Stimulated activated naive CD8-positive, alpha-beta T cell treated with anti-CD3 and anti-CD28 coated beads, Interleukin-15, amount 100 ng/mL, for 72 hours (primary cell): Measurements from ENCODE around the gene ACAA1.

Experiments used
- ATAC-seq: fragments of 150-1000 bp; cut with Tn5 transposase; 2 replicates; pipeline ENCODE4 v1.10.0; 2021; ENCODE audit warnings: mild to moderate bottlenecking, moderate library complexity
- DNase-seq, 2 donors: peaks; one replicate each; pipeline ENCODE4 v3.0.0; 2021 to 2022
- H3K27ac Mint-ChIP-seq, 2 donors: one replicate each; pipeline ENCODE4 v1.8.0; 2022; ENCODE audit warnings: mild to moderate bottlenecking in 2 of 2, mixed read lengths in 2 of 2, moderate library complexity in 2 of 2
- H3K27me3 Mint-ChIP-seq: one replicate; pipeline ENCODE4 v1.8.0; 2022; ENCODE audit warnings: mixed read lengths
- H3K4me1 Mint-ChIP-seq: one replicate; pipeline ENCODE4 v1.8.0; 2022; ENCODE audit warnings: mild to moderate bottlenecking, mixed read lengths
- H3K4me3 Mint-ChIP-seq, 2 donors: one replicate each; pipeline ENCODE4 v1.8.0; 2022; ENCODE audit warnings: mild to moderate bottlenecking in 2 of 2, mixed read lengths in 2 of 2, moderate library complexity in 1 of 2
- H3K9me3 Mint-ChIP-seq, 2 donors: one replicate each; pipeline ENCODE4 v1.8.0; 2022; ENCODE audit warnings: mixed read lengths in 2 of 2

The ACAA1 gene

DNA sequence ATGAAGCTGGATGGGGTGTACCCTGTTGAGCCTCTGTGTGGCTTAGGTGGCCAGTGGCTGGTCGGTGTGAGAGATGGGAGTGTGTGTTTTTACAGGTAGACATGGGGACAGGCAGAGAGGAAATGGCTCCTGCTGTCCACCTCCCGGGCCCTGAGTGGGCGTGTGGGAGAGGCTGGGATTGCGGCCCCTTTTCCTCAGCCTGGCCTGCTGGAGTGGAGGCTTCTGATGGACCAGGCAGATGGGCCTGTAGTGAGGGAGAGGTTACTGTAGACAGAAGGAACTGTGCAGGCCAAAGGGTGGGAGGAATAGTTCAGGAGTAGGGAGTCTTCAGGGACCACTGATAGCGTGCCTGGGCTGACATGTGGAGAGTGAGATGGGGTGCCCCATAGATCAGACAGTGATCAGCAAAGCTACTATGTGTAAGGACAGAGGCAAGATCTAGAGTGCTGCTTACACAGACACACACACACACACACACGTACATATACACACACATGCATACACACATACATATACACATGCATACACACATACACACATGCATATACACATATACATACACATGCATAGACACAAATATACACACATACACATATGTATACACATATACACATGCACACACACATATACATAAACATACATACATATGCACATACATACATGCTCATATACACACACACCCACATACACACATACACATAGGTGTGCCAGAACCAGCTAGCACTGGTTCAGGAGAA, 26.4 kb downstream of the ACAA1 start:
- ATAC-seq (no peak), DNase-seq (no peak)
- Mint-ChIP-seq H3K27ac (no peak overlapping the region), H3K9me3 (peaks cover 4 to 5% of the 10 kb centered on the region in 2 donors), H3K4me1 (peaks cover 6% of the 10 kb centered on the region), H3K4me3 (no peak overlapping the region), H3K27me3 (no peaks in the 10 kb centered on the region)

DNA sequence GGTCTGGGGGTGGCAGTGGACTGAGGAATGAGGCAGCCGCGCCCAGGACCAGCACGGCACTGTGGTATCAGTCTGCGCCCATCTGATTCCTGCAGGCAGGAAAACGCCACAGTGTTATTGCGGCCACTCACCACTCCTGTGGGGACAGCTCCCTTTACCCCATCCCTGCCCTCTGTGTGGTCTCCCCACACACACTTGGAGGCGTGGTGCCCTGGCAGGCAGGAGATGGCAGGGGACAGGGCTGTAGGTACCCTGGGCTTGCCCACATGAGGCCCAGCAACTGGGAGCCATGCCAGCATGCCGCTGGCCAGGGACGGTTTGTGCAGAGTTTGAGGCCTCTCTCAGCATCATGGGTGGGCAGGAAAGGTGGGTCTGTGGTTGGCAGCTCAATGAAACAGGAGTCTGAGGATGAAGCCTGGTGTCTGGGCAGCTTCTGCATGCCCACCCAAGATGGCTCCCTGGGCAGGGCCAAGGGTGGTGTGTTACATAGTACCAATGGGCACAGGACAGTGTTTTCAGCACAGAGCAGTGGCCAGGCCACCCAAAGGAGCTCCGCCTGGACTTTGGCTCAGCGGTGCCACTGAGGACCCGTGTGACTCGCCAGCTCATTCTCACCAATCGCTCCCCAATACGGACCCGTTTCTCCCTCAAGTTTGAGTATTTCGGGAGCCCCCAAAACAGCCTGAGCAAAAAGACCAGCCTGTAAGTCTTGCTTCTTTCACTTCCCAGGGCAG, 27.2 kb downstream of the ACAA1 start:
- Mint-ChIP-seq H3K4me1 (no peaks in the 10 kb centered on the region), H3K4me3 (no peak overlapping the region), H3K9me3 (peaks cover 9 to 13% of the 10 kb centered on the region in 2 donors), H3K27ac (no peak overlapping the region), H3K27me3 (no peaks in the 10 kb centered on the region)
- ATAC-seq (no peak), DNase-seq (no peak)

DNA sequence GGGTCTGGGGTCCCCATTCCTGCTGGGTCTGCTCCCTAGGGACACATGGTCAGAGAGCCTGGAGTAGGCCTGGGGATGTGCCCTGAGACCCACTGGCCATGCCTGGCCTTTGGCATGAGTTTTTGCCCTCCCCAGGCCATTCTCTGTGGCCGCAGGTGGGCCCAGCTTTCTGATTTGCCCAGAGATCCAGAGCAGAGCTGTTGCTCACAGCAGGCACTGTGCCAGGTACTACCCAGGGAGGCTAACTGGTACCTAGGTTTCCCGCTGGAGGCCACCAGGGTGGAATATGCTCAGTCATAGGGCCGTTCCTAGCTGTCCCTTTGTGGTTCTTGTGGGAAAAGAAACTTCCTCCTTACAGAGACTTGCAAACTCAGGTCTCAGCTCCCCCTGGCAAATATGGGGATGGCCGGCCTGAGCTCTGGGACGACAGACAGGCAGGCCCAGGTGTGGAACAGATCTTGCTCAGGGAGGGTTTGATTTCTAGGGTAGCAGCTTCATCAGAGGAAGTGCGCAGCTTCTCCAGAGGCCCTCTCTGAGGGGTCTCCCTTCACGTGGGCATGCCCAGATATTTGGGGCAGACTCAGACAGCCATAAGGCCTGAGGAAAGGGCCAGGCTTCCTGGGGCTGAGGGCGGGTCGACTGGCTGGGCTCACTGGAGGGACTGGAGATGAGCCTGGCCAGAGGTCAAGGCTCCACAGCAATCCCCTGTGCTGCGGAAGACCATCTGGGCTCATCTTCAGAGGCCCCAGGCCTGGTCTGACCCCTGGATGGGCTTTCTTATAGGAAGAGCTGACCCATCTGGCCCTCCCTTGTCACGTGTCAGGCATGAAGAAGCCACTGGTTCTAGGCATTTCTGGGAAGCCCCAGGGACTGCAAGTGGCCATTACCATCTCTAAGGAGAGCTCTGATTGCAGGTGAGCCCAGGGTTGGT, 28.0 kb downstream of the ACAA1 start:
- Mint-ChIP-seq H3K9me3 (peaks cover 9 to 14% of the 10 kb centered on the region in 2 donors), H3K27ac (peak overlapping the region in 1 of 2 donors; percentile 93), H3K4me3 (no peak overlapping the region), H3K4me1 (no peaks in the 10 kb centered on the region), H3K27me3 (no peaks in the 10 kb centered on the region)
- ATAC-seq (no peak), DNase-seq (no peak)

DNA sequence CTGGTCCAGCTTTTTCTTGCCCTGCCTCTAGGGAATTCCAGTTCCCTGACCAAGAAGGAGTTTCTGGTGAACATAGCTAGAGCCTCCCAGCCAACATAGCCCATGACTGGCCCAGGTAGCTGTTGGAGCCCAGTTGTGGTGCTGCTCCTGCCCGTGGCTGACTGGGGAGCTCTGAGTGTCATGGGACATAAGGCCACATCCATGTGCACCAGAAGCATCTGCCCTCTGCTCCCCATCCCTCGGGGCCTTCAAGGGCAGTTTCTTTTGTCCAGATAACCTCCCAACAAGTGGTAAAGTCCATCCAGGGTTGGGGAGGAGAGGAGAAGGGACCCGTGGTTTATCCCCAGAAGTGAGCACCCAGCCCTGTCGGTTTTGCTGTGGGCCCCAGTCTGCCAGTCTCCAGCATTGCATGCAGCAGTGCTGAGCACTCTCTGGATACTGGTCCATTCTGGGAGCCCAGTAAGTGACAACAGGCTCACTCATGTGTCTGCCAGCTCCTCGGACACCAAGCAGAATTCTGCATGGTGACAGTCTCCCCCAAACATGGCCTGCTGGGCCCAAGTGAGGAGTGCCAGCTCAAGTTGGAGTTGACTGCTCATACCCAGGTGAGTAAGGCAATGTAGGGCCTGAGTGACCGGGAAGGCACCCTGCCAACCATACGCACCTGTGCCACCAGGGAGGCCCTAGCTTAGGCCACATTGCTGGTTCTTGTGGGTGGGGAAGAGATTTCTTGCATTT, 28.8 kb downstream of the ACAA1 start:
- DNase-seq (no peak), ATAC-seq (no peak)
- Mint-ChIP-seq H3K4me1 (no peaks in the 10 kb centered on the region), H3K4me3 (no peak overlapping the region), H3K27me3 (no peaks in the 10 kb centered on the region), H3K9me3 (peaks cover 9 to 14% of the 10 kb centered on the region in 2 donors), H3K27ac (peak overlapping the region in 1 of 2 donors; percentile 93)

DNA sequence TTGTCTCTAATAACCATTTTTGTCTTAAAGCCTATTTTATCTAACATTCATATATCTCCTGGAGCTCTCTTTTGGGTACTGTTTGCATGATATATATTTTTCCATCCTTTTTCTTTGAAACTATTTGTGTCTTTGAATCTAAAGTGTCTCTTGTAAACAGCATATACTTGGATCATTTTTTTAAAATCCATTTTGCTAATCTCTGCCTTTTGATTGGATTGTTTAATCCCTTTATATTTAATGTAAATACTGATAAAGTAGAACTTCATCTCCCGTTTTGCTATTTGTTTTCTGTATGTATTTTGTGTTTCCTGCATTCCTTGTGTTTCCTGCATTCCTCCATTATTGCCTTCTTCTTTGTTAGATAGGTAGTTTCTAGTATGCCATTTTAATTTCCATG, 31.4 kb downstream of the ACAA1 start:
- Mint-ChIP-seq H3K9me3 (peaks cover 9 to 14% of the 10 kb centered on the region in 2 donors), H3K27ac (no peak overlapping the region), H3K27me3 (no peaks in the 10 kb centered on the region), H3K4me1 (no peaks in the 10 kb centered on the region), H3K4me3 (no peak overlapping the region)
- DNase-seq, result no peak
- ATAC-seq, result no peak

DNA sequence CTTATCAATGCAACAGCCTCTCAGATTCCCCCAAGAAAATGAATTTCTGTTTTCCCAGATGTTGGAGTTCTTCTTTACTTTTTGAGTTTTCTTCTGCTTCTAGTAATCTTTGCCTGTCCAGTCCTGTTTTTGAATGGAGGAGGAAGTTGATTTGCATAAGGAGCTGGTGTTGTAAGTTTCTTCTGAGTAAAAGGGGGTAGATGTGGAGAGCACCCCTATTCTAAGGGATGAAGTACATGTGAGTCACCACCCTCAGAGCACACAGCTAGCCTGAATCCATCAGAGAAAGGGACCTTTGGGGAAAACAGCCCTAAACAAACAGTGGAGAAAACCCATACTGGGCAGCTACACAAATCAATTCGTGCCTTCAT, 34.5 kb downstream of the ACAA1 start:
- H3K4me3 Mint-ChIP-seq, result no peak overlapping the region
- no peaks in the 10 kb centered on the region for H3K27me3 Mint-ChIP-seq
- no peaks in the 10 kb centered on the region for H3K4me1 Mint-ChIP-seq
- peaks cover 9 to 14% of the 10 kb centered on the region in 2 donors for H3K9me3 Mint-ChIP-seq
- ATAC-seq (no peak), DNase-seq (no peak)
- no peak overlapping the region for H3K27ac Mint-ChIP-seq

DNA sequence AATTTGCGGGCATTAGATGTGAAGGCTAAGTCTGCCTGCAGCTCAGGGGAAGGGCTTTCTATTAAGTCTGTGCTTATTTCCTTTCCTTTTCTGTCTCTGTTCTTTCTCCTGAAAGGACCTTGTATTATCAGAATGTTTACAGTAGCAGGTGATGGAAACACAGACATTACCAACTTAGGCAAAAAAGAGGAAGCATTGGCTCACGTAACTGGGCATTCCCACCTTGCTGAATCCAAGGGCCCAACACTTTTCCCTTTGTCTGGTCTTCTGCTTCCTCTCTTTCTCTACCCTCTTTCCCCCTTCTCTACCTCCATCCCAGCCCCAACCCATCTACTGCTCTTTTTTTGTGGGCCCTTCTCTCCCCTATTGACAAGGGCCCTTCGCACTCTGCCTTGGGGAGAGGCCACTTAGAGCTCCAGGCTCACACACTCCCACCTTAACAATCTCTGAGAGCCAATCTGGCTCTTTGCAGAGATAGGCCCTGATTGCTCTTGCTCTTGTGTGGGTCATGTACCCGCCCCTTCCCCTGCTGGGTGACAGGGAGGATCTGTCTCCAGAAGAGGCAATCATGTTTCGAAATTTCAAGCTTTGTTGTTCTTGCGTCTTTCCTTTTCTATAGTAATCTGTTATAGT, 35.0 kb downstream of the ACAA1 start:
- no peak for ATAC-seq
- H3K27ac Mint-ChIP-seq, result no peak overlapping the region

DNA sequence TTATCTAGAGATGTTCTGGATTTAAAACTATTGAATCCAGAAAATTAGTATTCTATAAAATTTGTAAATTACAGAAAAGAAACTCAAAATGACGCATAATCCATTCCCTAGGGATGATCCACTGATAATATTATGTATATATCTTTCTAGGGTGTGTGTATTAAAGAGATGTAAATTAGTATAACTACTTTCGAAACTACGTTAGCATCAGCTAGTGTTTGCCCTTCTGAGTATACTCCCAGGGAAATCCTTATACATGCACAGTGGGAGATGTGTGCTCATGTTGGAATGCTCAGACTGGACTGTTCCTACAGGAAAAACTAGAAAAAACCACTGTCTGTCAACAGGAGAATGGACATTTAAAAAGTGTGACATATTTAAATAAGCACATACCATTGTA, 36.4 kb downstream of the ACAA1 start:
- ATAC-seq (no peak), DNase-seq (no peak)
- H3K27ac Mint-ChIP-seq, result no peak overlapping the region
- peaks cover 5 to 9% of the 10 kb centered on the region in 2 donors for H3K9me3 Mint-ChIP-seq
- no peaks in the 10 kb centered on the region for H3K4me1 Mint-ChIP-seq
- H3K27me3 Mint-ChIP-seq, result no peaks in the 10 kb centered on the region
- H3K4me3 Mint-ChIP-seq, result no peak overlapping the region

More for the DNA sequence above, 35.0 kb downstream of the ACAA1 start:
- Mint-ChIP-seq H3K4me3 (no peak overlapping the region), H3K4me1 (no peaks in the 10 kb centered on the region), H3K9me3 (peaks cover 9 to 14% of the 10 kb centered on the region in 2 donors), H3K27me3 (no peaks in the 10 kb centered on the region)
- no peak for DNase-seq

DNA sequence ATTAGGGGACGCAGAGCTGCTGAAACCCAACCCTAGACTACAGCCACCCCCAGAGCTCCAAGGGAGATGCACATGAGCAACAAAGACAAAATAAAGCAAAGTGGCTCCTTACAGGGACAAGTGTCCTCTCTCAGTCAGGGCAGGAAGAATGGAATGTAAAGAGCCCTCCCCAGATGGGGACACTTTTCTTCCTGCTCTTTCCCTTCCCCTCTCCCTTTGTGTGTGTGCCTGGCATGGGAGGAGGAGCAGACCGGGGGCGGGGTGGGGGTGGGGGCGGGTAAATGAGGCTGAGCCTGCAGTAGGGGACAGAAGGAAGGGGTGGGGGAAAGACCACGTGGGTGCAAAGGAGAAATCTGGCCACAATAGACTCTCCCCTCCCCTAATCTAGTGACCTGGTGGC, 37.4 kb downstream of the ACAA1 start:
- H3K4me1 Mint-ChIP-seq, result no peaks in the 10 kb centered on the region
- no peaks in the 10 kb centered on the region for H3K27me3 Mint-ChIP-seq
- no peaks in the 10 kb centered on the region for H3K9me3 Mint-ChIP-seq
- peak overlapping the region in 1 of 2 donors; percentile 3 for H3K27ac Mint-ChIP-seq
- ATAC-seq (no peak), DNase-seq (no peak)
- no peak overlapping the region for H3K4me3 Mint-ChIP-seq

DNA sequence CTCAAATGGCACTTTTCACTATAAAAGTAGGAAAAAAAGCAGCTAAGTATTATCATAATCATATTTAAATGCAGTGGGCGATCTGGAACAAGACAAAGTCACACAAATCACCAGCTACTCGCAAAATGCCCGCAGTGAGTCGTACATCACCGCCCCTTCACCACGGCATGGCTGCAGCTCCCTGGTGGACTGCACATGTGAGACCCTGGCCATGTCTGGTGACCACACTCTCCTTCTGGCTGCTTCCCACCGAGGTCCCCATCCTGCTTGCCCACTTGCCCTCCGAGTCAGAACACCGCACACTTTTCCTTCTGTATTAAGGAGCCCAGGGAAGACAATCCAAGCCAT, 38.6 kb downstream of the ACAA1 start:
- H3K4me3 Mint-ChIP-seq, result no peak overlapping the region
- H3K4me1 Mint-ChIP-seq, result no peaks in the 10 kb centered on the region
- no peak overlapping the region for H3K27ac Mint-ChIP-seq
- H3K9me3 Mint-ChIP-seq, result no peaks in the 10 kb centered on the region
- no peak for ATAC-seq
- no peaks in the 10 kb centered on the region for H3K27me3 Mint-ChIP-seq
- no peak for DNase-seq

DNA sequence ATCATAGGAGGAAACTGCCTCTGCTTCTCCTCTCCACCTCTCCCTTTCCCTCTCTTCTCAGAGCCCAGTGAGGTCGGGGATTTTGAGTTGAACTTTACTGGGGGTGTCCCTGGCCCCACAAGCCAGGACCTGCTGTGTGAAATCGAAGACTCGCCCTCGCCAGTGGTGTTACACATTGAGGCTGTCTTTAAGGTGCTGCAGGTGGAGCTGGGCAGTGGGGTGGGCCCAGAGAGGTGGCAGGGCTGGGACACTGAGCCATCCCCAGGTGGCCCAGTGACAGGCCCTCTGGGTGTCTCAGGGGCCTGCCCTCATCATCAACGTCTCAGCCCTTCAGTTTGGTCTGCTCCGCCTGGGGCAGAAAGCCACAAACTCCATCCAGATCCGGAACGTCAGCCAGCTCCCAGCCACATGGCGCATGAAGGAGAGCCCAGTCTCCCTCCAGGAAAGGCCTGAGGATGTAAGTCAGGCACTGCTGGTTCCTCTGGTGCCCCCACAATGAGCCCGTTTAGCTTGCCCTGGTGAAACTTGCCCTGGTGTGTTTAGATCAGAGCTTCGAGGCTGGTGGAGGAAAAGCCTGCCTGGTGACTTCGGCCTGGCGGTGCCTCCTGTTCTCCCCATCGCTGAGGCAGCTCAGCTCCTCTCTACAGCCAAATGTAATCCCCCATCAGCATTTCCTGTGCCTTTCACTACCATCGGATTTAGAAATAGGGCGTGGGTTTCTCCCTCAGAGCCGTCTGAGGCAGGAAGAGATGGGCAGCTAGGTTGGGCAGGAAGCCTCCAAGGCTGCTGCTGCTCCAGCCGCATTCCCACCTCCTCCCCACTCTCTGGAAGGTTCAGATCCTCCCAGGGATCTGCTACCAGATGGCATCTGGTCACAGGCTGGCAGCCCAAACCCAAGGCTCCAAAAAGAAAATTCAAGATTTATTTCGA, 39.2 kb downstream of the ACAA1 start:
- H3K27me3 Mint-ChIP-seq, result no peaks in the 10 kb centered on the region
- no peak for DNase-seq
- no peaks in the 10 kb centered on the region for H3K4me1 Mint-ChIP-seq
- H3K9me3 Mint-ChIP-seq, result no peaks in the 10 kb centered on the region
- no peak overlapping the region for H3K4me3 Mint-ChIP-seq
- no peak for ATAC-seq
- no peak overlapping the region for H3K27ac Mint-ChIP-seq

DNA sequence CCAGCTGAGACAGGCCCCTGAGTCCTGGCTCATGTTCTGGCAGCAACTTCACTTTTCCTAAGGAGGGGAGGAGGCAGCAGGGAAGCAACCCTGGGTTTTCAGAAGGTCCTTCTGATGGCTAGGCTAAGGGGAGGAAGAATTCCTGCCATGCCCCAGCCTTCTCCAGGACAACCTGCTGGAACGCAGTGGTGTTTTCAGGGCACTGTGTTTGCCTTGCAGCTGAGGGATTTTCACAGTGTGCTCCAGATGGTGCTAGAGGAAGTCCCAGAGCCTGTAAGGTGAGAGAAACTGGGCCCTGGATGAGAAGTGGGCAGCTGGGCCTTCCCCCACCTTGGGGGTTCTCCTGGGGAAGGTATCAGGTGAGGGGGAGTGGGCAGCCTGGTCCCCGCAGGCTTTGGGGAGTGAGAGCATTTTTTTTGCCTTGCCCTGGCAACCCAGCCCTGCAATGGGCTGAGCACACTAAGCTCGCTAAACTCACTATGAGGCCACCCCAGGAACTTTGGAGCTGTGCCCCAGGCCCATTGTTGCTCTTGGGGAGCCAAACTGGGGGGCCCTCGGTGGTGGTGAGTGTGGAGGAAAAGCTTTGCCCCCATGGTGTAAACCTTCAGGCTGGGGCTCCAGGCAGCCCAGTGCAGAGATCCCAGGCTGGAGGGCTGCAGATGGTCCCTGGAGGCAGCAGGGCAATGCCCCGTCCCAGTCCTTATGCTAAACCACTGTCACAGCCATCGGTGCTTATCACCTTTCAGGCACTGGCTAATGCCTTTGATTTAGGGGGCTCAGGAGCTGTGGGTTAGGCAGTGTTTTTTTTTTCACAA, 41.1 kb downstream of the ACAA1 start:
- no peaks in the 10 kb centered on the region for H3K27me3 Mint-ChIP-seq
- H3K4me3 Mint-ChIP-seq, result no peak overlapping the region
- no peak for DNase-seq
- no peaks in the 10 kb centered on the region for H3K4me1 Mint-ChIP-seq
- no peaks in the 10 kb centered on the region for H3K9me3 Mint-ChIP-seq
- peak overlapping the region in 1 of 2 donors; percentile 18 for H3K27ac Mint-ChIP-seq
- ATAC-seq, result no peak

DNA sequence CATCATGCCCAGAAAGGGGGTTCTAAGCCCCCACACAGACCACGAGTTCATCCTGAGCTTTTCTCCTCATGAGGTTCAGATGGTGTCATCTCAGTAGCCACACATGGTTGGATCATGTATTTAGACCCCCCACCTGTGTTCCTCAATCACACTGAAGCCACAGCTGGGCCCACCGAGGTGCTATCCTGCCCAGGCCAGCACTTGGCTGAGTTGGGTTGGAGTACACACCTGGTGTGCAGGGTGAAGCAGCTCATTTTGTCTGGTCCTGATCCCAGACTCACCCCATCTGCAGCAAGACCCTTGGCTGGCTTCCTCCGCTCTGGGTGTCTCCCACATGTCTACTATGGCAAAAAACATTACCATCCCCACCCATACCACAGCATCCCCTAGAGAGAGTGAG, 41.9 kb downstream of the ACAA1 start:
- no peak for DNase-seq
- Mint-ChIP-seq H3K27ac (no peak overlapping the region), H3K4me3 (no peak overlapping the region), H3K4me1 (no peaks in the 10 kb centered on the region), H3K27me3 (no peaks in the 10 kb centered on the region), H3K9me3 (no peaks in the 10 kb centered on the region)
- no peak for ATAC-seq
